GM19025 (cell line): ENCODE results near the gene EMC1.
"Not testable (repeated sequence)": the region's sequence is repeated elsewhere in the genome, so short reads cannot be mapped to it uniquely, and the experiment has no call there.

Source experiments
- ATAC-seq: cut with Tn5 transposase; IDR thresholded peaks from one replicate; pipeline ENCODE4 v1.9.1; 2021; ENCODE audit warnings: mild to moderate bottlenecking, low read depth, moderate library complexity; ENCODE audit not compliant: unreplicated experiment

EMC1 gene

DNA sequence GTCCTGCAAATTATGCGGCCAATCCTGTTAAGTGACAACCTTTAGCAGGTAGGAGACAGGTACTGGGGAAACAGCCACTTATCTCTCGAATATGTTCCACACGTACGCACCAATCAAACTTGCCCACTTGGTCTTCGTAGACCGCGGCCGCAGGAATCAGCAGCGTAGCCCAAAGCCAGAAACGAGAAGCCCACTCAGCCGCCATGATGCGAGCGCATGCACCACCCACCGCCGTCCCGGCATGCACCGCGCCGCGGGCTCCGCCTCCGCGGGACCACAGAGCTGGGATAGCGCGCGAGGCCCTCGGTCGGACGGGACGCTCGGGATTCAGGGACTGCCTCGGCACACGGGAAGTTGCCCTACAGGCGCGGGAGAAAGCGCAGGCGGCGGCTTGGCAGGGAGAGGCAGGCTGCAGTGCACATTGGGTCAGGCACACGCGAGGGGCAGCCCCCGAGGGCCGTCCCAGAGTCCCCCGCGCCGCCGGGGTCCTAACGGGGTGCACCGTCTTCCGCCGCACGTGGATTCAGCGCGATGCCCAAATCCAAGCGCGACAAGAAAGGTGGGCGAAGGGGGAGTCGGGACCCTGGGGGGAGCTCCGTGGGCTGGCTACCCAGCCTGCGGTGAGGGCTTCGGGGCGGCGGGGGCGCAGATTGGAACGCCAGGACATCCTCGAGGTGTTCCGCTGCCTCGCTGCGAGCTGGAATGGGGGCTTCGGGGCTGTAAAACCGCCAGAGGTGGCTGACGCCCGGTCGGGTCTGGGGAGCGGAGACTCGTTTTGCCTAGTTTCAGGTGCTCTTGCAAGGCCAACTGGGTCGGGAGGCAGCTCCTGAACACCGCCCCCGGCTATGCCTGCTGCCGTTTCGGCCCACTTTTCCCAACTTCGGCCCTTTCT lies at the start of gene EMC1, which contains the start of gene MRTO4:
EMC1 (minus strand) TSS at position 220 of the 892 bp plus-strand sequence; CDS start at position 205, 15 bp downstream.
MRTO4 (plus strand) TSS at position 501 of the 892 bp plus-strand sequence; CDS start at position 532, 31 bp downstream.
- ATAC-seq: peak; percentile 87

DNA sequence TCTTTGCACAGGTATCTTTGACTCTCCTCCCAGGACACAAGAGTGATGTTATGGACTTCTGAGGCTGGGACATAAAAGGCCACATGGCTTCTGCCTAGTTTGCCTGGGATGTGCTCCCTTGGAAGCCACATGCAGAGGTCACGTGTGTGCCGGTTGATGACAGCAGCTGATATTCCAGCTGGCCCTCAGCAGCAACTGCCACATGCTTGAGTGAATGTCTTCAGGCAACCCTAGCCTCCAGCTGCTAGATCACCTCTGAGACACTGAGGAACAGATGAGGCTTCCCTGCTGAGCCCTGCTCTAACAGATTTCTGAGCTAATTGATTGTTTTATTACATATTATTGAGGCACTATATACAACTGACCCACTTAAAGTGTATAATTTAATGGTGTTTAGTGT lies 48.9 kb upstream of the EMC1 start:
- ATAC-seq: no peak

DNA sequence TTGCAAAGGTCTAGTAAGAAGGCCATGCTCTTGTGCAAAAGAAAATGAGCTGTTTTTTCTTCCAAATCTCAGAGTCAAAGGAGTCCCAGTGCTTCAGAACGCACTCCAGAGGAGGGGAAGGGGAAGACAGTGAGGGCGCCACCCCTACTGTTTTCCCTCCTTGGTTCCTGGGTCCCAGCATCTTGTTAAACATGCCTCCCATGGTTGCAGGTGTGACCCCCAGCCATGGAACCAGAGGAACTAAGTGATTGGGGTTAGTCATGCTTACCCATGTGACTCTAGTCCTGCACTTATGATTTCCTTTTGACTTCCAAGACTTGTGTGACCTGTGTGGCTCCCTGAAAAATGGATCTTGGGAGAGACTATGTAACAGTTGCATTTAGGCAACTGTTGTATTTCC lies 43.3 kb upstream of the EMC1 start:
- no peak for ATAC-seq

DNA sequence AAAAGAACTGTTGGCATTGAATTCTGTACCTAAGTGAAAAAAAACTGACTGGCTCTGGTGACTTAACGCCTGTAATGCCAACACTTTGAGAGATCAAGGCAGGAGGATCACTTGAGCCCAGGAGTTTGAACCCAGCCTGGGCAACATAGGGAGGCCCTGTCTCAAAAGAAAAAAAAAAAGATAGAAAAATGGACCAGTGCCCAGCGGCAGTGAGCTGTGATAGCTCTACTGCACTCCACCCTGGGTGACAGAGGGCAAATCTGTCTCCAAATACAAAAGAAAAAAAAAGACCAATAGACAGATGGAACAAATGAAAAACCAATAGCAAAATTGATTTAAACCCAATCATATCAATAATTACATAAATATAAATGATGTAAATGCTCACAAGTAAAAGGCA lies 37.9 kb upstream of the EMC1 start:
- no peak for ATAC-seq

DNA sequence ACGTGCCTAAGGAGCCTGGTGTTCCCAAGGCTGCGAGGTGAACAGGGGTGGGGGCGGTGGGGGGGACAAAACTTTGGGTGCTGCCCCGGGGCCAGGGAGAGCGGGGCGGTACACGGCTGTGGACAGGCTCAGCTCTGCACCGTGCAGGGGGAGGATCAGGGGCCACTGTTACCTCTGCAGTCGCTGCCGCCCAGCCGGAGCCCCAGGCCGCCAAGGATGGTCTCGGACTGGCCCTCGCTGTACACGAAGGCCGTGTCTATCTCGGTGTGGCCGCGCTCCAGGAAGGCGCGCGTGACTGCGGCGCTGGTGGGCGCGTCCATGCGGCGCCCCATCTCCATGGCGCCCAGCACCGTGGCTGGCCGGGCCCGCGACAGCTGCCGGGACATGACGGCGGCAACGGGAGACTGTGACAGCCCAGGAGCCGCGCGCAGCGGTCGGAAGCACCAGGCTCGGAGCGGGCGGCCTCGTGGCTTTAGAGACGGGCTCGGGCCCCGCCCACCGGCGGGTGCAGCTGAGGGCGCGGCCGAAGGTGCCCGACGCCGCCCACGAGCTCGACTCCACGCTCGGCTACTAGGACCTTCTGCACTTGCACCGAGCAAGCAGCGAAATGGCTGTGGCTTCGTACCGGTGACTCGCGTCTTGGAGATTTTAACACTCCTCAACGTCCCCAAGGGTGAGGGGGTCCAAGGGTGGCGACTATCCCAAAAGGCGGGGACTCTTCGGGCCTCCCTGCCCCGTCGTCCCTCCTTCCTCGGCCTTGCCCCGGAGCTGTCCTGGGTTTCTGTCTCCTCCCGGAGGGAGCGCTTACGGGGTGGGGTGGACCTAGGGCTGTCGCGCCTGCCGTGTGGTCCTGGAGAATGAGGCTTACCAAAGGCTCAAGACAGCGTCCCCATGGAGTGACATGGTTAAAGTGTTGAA lies 37.3 kb upstream of the EMC1 start, which contains the start of gene AKR7A3:
AKR7A3 (minus strand) TSS at position 447 of the 918 bp plus-strand sequence; CDS start at position 386, 61 bp downstream.
- not testable (repeated sequence) for ATAC-seq

DNA sequence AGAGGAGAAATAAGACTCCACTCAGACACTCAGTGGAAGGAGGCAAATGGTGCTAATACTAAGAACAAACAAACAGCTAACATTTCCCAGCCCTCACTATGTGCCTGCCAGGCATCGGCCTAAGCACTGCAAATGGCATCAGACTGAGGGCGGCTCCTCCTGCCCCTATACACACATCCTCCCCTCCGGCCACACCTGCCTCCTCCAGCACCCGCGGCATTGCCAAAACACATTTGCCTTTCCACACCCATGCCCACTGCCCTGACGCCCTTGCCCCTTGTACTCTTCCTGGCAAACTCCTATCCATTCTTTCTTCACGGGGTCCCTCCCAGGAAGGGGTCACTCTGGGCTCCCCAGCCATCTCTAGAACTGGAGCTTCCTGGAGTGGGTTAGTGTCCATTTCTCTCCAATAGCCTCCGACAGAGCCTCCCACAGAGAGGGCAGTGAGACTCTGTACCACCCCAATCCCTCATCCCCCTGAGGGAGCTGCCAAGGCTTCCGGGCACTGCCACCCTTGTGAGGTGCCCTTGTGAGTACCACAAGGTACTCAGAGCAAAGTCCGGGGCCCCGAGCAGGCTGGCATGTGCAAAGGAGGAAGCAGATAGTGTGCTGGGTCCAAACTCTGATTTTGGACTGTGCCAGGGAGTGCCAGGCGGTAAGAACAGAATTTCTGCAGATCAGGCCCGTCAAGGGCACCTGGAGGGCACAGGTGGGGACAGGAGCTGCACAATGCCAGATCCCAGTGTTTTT lies 36.3 kb upstream of the EMC1 start:
- no peak for ATAC-seq

- not testable (repeated sequence) for ATAC-seq
These were observed 34.5 kb upstream of the EMC1 start for GRCh38 chr1:19285807-19286206.

GRCh38 chr1:19285366-19285765 lies 34.0 kb upstream of the EMC1 start:
- ATAC-seq: not testable (repeated sequence)

DNA sequence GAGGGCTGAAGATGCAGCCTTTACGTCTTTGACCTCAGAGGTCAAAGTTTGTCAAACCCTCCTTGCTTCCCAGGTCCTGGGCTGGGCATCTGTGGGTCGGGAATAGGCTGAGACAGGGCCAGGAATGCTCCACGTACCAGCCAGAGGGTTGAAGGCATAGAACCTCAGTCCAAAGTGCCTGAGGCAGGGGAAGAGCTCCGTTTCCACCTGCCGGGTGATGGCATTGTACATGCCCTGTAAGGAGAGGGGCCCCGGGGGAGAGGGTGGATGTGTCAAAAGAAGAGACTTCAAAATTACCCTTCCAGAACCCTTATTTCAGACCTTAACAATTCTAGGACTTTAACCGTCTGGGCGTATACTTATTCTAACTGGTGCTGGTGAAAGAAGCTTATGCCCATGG lies 33.6 kb upstream of the EMC1 start:
- ATAC-seq: no peak

GRCh38 chr1:19283891-19284290 lies 32.6 kb upstream of the EMC1 start:
- ATAC-seq: no peak

GRCh38 chr1:19274636-19275035 lies 23.3 kb upstream of the EMC1 start:
- no peak for ATAC-seq

DNA sequence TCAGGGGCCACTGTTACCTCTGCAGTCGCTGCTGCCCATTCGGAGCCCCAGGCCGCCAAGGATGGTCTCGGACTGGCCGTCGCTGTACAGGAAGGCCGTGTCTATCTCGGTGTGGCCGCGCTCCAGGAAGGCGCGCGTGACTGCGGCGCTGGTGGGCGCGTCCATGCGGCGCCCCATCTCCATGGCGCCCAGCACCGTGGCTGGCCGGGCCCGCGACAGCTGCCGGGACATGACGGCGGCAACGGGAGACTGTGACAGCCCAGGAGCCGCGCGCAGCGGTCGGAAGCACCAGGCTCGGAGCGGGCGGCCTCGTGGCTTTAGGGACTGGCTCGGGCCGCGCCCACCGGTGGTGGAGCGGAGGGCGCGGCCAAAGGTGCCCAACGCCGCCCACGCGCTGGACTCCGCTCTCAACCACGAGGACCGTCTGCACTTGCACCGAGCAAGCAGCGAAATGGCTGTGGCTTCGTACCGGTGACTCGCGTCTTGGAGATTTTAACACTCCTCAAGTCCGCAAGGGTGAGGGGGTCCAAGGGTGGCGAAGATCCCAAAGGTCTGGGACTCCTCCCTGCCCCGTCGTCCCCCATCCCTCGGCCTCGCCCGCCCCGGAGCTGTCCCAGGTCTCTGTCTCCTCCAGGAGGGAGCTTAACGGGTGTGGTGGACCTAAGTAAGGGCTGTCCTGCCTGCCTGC lies 22.7 kb upstream of the EMC1 start:
- ATAC-seq: not testable (repeated sequence)

- ATAC-seq: no peak
These were observed 22.0 kb upstream of the EMC1 start for GRCh38 chr1:19273106-19273843.

DNA sequence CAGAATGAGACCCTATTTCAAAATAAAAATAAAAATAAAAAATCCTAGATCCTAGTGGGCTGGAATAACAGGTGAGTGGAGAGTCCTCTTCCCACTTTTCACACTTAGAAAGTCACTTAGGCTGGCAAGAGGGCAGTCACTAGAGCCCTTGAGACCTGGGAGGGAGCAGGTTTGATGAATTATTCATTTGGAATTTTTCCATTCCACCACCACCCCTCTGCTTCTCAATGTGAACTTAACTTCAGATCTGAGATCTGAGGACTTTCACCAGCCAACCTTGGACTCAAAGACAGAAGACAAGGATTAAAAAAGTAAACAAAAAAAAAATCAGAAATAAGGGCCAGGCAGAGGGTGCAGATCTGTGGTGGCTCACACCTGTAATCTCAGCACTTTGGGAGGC lies 20.7 kb upstream of the EMC1 start:
- ATAC-seq: no peak

DNA sequence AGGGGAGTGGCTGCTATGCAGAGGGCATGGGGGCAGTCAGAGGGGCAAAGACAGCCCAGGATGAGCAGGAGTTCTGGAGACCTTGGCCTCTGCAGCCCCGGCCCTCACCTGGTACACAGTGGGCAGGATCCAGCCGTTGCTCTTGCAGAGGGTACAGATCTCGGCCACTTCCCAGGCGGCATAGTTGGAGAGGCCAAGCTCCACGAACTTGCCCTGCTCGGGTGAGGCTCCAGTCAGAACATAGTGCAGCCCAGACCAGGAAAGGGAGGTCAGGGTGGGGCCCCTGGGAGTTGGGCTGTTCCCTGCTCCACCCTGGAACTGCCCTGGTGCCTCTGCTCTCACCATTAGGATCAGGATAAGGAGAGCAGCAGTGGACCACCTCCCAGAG lies 19.0 kb upstream of the EMC1 start:
- ATAC-seq: not testable (repeated sequence)

DNA sequence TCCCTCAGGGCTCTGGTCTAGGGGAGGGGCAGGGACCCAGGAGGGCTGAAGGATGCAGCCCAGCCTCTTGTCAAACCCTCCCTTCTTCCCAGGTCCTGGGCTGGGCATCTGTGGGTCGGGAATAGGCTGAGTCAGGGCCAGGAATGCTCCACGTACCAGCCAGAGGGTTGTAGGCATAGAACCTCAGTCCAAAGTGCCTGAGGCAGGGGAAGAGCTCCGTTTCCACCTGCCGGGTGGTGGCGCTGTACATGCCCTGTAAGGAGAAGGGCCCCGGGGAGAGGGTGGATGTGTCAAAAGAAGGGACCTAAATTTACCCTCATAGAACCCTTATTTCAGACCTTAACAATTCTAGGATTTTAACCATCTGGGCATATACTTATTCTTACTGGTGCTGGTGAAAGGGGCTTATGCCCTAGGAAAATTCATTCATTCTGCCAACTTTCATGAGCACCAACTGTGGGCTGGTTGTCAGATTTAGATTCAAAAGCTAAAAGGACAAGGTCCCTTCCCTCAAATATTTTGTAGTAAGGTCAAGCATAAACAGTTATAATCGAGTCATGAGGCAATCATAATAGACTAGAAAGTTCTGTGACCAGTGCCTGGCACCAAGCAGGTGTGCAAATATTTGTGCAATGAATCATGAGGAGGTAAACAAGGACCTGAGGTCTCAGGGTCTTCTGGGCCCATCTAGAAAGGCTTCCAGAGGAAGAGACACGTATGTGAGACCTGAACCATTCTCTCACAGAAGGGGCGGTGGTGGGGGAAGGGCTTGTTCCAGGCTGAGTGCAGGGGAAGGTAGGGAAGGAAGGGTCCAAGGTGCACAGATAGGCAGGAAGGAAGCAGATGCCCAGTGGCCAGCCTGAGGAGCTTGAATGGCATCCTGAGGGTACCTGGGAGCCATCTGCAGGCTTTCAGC lies 18.4 kb upstream of the EMC1 start:
- not testable (repeated sequence) for ATAC-seq

GRCh38 chr1:19268445-19268844 lies 17.1 kb upstream of the EMC1 start:
- ATAC-seq: no peak

- no peak for ATAC-seq
These were observed 11.4 kb upstream of the EMC1 start for GRCh38 chr1:19262744-19263143.
